GM21786 (cell line): Measurements from ENCODE around the gene LAMA2.

Experiments used
- ATAC-seq: cut with Tn5 transposase; IDR thresholded peaks from one replicate; pipeline ENCODE4 v1.9.1; 2021; ENCODE audit not compliant: unreplicated experiment

Gene LAMA2

GRCh38 chr6:129346964-129347363, 464.0 kb downstream of the LAMA2 start:
- ATAC-seq: no peak

GRCh38 chr6:129350278-129350677, 467.3 kb downstream of the LAMA2 start:
- ATAC-seq: no peak

DNA sequence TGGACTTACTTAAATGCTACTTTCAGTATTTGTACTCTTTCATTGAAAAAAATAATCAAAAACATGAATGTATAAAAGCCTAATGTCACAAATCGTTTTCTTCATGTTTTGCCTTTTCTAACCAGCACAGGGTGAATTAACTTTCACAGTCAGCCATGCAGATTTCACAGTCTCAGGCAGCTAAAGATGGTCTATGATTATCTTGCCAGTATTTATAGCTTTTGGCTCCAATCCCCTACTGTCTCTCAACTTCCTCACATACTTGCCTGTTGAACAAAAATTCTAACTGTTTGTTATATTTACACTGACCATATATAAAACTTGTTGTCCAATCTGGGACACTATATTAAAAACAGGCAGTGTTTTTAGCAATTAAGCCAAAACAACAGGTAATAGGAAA, 468.9 kb downstream of the LAMA2 start:
- ATAC-seq: no peak

DNA sequence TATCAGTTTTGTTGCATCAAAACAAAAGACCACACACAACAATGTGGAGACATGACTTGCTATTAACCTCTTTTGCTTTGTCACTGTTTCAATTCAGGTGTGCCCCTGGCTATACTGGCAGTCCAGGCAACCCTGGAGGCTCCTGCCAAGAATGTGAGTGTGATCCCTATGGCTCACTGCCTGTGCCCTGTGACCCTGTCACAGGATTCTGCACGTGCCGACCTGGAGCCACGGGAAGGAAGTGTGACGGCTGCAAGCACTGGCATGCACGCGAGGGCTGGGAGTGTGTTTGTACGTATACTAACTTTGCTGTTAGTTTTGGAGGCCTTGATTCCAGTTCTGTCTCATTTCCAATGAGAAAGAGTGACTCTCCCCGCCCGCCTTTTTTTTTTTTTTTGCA, 470.1 kb downstream of the LAMA2 start:
- ATAC-seq: no peak

GRCh38 chr6:129356129-129356528, 473.2 kb downstream of the LAMA2 start:
- no peak for ATAC-seq

DNA sequence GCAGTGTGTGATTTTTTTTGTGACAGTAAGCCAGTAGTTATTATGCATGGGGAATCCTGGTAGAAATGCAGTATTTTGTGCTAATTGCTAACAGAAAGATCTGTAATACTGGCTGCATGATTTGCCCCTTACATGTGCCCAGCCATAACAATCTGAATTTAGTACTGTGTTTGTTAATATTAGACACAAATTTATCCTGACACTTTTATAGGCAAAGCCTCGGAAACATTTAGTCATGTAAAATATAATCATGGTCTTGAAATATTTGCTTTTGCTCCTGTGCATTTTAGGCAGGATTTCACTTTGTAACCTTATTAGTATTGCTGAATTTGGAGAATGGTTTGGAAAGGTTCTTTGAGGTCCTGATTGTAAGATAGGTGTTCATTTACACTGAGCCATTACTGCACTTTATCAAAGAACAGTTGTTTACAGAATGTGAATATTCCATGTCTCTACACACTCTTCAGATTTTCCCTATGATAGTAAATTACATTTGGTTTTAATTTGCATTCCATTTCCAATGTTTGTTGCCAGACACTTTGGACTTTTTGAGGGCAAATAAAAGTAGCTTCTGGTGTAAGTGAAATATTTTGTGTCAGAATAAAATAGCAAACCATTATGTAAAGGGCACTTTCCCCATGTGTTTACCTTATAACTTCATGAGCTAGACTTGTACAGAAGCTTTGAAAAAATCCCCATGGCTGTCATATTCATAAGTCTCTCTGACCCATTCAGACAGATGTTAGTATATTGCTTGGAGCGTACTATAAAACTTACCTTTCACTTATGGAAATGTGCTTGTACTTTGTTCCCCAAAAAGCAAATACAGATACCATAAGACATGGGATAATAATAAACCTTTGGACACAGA, 477.1 kb downstream of the LAMA2 start:
- ATAC-seq: no peak

DNA sequence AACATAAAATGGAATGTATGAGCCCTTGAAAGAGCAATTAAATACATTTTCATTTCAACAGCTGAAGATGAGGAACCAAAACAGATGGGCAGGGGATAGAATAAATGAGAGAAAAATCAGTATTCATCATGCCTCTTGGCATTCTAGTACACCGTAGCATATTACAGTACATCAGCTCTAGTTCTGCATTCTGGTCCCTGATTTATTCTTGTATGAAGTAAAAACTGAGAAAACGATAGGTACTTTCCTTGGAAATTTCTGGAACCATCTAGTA, 477.7 kb downstream of the LAMA2 start:
- no peak for ATAC-seq

DNA sequence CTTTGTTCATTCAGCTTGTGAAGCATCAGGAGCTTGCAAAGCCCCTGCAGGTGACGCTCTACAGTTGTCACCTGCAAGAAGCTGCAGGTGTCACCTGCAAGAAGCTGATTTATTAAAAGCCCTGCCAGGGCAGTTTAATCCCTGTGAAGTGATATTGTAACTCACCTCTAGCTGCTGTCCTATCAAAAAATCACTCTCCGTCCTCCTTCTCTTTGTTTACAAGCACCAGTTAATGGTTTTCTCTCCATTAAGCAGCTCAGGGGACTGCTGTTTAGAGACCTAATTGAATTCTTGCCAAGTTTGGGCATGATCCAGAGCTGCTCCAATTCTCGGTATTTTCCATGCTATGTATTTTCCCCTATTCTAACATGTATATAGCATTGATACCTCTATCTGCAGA, 481.1 kb downstream of the LAMA2 start:
- ATAC-seq: no peak

- ATAC-seq: no peak
These were observed 481.8 kb downstream of the LAMA2 start for GRCh38 chr6:129364767-129365166.

- ATAC-seq: no peak
These were observed 485.1 kb downstream of the LAMA2 start for GRCh38 chr6:129368076-129368475.

- no peak for ATAC-seq
These were observed 486.0 kb downstream of the LAMA2 start for GRCh38 chr6:129368970-129369369.

DNA sequence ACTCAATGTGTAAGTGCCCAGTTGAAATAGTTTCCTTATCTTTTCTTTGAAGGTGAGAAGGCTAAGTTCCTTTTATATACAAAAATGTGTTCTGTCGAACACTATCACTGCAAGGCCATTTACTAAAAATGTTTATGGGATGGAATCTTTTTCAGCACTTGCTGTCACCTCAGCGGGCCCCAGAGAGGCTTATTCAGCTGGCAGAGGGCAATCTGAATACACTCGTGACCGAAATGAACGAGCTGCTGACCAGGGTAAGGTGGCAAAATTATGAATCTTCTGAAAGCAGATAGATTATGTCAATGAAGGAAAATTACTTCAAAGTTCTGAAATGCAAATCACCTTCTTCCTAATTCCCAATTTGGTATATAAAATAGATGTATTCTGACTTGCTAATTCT, 486.8 kb downstream of the LAMA2 start:
- no peak for ATAC-seq

GRCh38 chr6:129370268-129370916, 487.5 kb downstream of the LAMA2 start:
- peak; percentile 66 for ATAC-seq

GRCh38 chr6:129381885-129382284, 498.9 kb downstream of the LAMA2 start:
- no peak for ATAC-seq

DNA sequence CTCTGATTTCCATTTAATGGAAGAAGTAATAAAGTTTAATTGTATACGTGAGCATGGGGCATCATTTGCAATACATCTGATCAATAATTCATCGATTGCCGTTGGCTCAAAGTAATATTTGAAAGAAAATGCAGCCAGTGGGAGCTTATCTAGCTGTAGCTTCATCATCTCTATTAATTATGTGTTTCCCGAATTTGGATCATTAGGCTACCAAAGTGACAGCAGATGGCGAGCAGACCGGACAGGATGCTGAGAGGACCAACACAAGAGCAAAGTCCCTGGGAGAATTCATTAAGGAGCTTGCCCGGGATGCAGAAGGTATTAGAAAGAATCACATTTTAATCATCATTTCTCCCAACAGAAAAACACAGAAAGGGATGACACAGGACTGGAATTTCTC, 500.0 kb downstream of the LAMA2 start:
- no peak for ATAC-seq

DNA sequence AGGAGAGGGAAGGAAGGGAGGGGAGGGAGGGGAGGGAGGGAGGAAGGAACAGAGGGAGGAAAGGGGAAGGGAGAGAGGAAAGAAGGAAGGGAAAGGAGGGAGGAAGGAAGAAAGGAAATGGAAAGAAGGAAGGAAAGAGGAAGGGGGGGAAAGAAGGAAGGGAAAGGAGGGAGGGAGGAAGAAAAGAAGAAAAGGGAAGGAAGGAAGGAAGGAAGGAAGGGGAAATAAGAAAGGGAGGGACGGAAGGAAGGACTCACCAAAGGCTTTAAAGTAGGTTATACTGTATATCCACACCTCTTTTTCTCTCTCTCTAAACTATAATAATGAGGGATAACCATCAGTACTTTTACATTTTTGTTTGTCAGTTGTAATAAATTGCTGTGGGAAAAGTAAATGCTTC, 502.2 kb downstream of the LAMA2 start:
- no peak for ATAC-seq

GRCh38 chr6:129390900-129391299, 508.0 kb downstream of the LAMA2 start:
- ATAC-seq: no peak

GRCh38 chr6:129393654-129394053, 510.7 kb downstream of the LAMA2 start:
- peak; percentile 68 for ATAC-seq

GRCh38 chr6:129398764-129399163, 515.8 kb downstream of the LAMA2 start:
- no peak for ATAC-seq

- no peak for ATAC-seq
These were observed 519.3 kb downstream of the LAMA2 start for GRCh38 chr6:129402244-129402643.

DNA sequence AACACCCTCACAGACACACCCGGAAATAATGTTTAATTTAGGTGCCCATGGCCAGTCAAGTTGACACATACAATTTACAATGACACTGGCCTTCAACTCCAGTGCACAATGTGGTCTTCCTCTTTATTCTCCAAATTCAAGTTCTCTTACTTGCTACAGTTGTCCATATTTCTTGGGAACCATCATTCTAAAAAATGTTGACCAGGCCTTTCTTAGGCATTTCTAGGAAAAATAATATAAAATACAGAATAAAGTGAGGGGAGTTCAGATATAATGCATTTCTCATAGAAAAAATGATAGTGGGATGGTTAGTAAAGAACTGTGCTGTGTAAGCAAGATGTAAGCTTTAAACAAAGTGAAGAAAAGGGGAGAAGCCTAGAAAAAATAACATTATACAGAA, 528.2 kb downstream of the LAMA2 start:
- ATAC-seq: no peak

DNA sequence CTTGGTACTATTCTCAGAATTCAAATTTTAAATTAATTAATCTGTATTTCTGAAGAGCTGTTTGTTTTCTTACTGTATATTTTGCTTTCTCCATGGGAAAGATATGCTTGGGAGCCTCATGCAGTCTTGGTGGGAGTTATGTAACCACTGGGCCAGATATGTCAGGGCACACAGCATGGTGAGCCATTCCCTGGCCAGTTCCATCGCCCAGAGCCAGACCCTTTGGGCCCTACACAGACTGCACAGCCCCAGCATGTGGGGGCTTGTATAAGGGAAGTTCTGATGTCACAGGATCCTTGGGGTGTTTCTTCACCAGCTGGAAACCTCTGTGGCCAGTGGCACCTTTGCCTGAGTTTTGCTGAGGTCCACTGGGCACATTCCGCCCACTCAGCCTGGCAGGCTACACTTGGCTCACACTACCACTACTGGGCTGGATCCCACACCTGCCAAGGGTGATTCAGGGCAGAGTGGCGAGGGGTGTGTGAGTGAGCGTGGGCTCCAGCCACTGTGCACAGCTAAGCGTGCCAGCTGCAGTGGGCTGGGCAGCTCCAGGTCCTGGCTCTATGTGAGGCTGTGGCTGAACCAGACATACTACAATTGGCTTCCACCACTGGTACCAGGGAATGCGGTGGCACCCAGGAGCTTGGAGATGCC, 533.5 kb downstream of the LAMA2 start:
- ATAC-seq: no peak
